ENCODE measurements around the gene SYT9.

The SYT9 gene

GRCh38 chr11:7493670-7494069, 242.0 kb downstream of the SYT9 start:
- Mint-ChIP-seq H3K27me3 (ENCODE audit: low read depth, poor library complexity) (no peaks in the 10 kb centered on the region), H3K4me3 (no peak overlapping the region), H3K4me1 (no peaks in the 10 kb centered on the region), H3K36me3 (ENCODE audit: low read depth) (no peaks in the 10 kb centered on the region), H3K27ac (no peak overlapping the region), H3K9me3 (no peaks in the 10 kb centered on the region)
- TF ChIP-seq, protein P1, sequence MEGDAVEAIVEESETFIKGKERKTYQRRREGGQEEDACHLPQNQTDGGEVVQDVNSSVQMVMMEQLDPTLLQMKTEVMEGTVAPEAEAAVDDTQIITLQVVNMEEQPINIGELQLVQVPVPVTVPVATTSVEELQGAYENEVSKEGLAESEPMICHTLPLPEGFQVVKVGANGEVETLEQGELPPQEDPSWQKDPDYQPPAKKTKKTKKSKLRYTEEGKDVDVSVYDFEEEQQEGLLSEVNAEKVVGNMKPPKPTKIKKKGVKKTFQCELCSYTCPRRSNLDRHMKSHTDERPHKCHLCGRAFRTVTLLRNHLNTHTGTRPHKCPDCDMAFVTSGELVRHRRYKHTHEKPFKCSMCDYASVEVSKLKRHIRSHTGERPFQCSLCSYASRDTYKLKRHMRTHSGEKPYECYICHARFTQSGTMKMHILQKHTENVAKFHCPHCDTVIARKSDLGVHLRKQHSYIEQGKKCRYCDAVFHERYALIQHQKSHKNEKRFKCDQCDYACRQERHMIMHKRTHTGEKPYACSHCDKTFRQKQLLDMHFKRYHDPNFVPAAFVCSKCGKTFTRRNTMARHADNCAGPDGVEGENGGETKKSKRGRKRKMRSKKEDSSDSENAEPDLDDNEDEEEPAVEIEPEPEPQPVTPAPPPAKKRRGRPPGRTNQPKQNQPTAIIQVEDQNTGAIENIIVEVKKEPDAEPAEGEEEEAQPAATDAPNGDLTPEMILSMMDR (IDR thresholded peaks at IDR 0.05) = no peak
- no peak for DNase-seq

DNA sequence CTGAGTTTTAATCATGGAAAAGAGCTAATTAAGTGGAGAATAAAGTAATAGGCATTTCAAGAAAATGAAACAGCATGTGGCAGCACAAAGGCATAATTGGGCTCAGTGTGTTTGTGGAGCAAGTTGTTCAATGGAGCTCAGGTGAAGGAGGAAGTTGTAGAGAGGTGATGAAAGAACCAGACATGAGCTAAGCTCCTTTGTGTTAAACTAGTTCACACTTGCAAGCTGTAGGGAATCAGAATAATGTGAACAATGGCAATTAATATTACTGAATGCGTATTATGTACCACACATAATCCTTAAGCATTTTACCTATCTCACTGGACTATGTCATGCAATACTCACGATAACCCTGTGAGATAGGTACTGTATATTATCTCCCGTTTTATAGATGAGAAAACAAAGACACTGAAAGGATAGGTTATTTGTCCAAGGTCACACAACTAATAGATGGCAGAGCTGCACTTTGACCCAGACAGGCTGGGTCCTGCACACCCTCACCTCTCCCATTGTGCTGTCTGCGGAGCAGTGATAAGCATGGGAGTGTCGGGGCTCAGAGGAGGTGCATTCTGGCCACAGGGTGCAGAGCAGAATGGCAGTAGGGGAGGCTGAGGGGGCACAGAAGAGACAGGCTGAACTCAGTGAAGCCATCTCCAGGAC, 242.5 kb downstream of the SYT9 start:
- Mint-ChIP-seq H3K4me3 (no peak overlapping the region), H3K9me3 (no peaks in the 10 kb centered on the region), H3K4me1 (peaks cover under 1% of the 10 kb centered on the region), H3K36me3 (ENCODE audit: low read depth) (no peaks in the 10 kb centered on the region), H3K27ac (no peak overlapping the region), H3K27me3 (ENCODE audit: low read depth, poor library complexity) (no peaks in the 10 kb centered on the region)
- TF ChIP-seq, protein P1 (IDR thresholded peaks at IDR 0.05) = no peak
- DNase-seq = no peak

- Mint-ChIP-seq H3K9me3 (no peaks in the 10 kb centered on the region), H3K4me3 (no peak overlapping the region), H3K4me1 (peaks cover 11% of the 10 kb centered on the region), H3K27ac (no peak overlapping the region), H3K36me3 (ENCODE audit: low read depth) (no peaks in the 10 kb centered on the region), H3K27me3 (ENCODE audit: low read depth, poor library complexity) (no peaks in the 10 kb centered on the region)
- TF ChIP-seq, protein P1 (IDR thresholded peaks at IDR 0.05) = no peak
- no peak for DNase-seq
Measured at GRCh38 chr11:7495882-7496551, 244.3 kb downstream of the SYT9 start.

GRCh38 chr11:7498193-7498592, 246.5 kb downstream of the SYT9 start:
- H3K36me3 Mint-ChIP-seq (ENCODE audit: low read depth) = no peaks in the 10 kb centered on the region
- no peak for DNase-seq

GRCh38 chr11:7499081-7499480, 247.4 kb downstream of the SYT9 start:
- H3K9me3 Mint-ChIP-seq = no peaks in the 10 kb centered on the region
- DNase-seq = no peak
- no peaks in the 10 kb centered on the region for H3K27me3 Mint-ChIP-seq (ENCODE audit: low read depth, poor library complexity)
- TF ChIP-seq, protein P1 (IDR thresholded peaks at IDR 0.05) = no peak
- no peak overlapping the region for H3K4me3 Mint-ChIP-seq
- no peaks in the 10 kb centered on the region for H3K36me3 Mint-ChIP-seq (ENCODE audit: low read depth)
- no peak overlapping the region for H3K27ac Mint-ChIP-seq
- H3K4me1 Mint-ChIP-seq = peaks cover 11% of the 10 kb centered on the region

More at GRCh38 chr11:7498193-7498592, 246.5 kb downstream of the SYT9 start:
- Mint-ChIP-seq H3K27ac (no peak overlapping the region), H3K27me3 (ENCODE audit: low read depth, poor library complexity) (no peaks in the 10 kb centered on the region), H3K9me3 (no peaks in the 10 kb centered on the region), H3K4me3 (no peak overlapping the region), H3K4me1 (peaks cover 11% of the 10 kb centered on the region)
- TF ChIP-seq, protein P1 (IDR thresholded peaks at IDR 0.05) = no peak

- Mint-ChIP-seq H3K27ac (no peak overlapping the region), H3K4me1 (peaks cover 11% of the 10 kb centered on the region), H3K4me3 (no peak overlapping the region), H3K9me3 (no peaks in the 10 kb centered on the region), H3K36me3 (ENCODE audit: low read depth) (no peaks in the 10 kb centered on the region), H3K27me3 (ENCODE audit: low read depth, poor library complexity) (peaks cover under 1% of the 10 kb centered on the region)
- TF ChIP-seq, protein P1 (IDR thresholded peaks at IDR 0.05) = no peak
- no peak for DNase-seq
Measured at GRCh38 chr11:7500251-7500650, 248.5 kb downstream of the SYT9 start.
